ENCODE measurements around the gene A4GALT. TPM values are rescaled to one million over a fixed set of nuclear protein-coding genes. Genes with fewer than 3 reads are reported as not detected.

The A4GALT gene
- total and polyA plus RNA-seq, 2 experiments from 2014 or later, result 2.2 to 4.4 TPM

DNA sequence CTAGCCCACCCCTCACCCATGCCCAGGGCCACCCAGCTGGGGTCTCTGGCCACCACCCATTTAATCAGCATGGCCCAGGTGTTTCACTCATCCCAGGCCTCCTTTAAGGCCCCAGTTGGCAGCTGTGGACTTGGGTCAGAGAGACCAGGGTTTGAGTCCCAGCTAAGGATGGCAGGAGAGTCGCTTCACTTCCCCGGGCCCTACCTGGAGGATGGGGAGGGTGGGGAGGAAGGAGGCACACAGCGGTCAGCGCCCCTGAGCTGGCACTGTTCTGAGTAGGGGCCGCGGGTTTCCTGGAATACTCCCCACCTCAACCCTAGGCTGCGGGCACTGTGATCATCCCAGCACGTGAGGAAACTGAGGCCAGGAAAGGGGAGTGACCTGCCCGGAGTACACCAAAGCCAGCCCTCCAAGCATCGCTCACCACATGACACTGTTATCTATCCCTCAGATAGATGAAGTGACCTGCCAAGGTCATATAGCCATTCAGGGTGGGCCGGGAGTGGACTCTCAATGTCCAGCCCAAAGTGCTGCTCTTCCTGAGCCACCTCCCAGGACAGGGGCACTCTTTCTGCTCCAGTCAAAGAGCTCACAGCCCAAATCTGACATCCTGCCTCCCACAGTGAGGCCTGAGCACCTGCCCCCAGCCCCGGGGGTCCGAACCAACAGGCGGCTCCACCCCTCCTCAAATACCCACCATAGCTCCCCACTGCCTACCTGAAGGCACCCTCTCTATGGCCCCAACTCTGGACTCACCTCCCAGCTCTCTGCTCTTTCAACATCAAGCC is 76.8 kb downstream of the A4GALT start:
- Histone ChIP-seq H3K27me3 (no peaks in the 10 kb centered on the region), H3K4me3 (no peak overlapping the region), H4K20me1 (ENCODE audit: insufficient read depth, poor library complexity, severe bottlenecking) (peaks cover 29% of the 10 kb centered on the region), H3K36me3 (replicated peaks; ENCODE audit: insufficient read depth, low read depth) (no peaks in the 10 kb centered on the region), H3K79me2 (peaks cover 97% of the 10 kb centered on the region), H2AFZ (no peak overlapping the region), H3K4me1 (ENCODE audit: insufficient read depth) (peaks cover 74% of the 10 kb centered on the region), H3K9me3 (ENCODE audit: low read depth) (no peaks in the 10 kb centered on the region), H3K9me2 (replicated peaks; ENCODE audit: insufficient read depth) (no peaks in the 10 kb centered on the region), H3K27ac (peak overlapping the region; percentile 100), H3K4me2 (peak overlapping the region; percentile 92)
- no peak for TF ChIP-seq EZH2 (IDR thresholded peaks at IDR 0.05; ENCODE audit: borderline replicate concordance)
- TF ChIP-seq, protein P1, sequence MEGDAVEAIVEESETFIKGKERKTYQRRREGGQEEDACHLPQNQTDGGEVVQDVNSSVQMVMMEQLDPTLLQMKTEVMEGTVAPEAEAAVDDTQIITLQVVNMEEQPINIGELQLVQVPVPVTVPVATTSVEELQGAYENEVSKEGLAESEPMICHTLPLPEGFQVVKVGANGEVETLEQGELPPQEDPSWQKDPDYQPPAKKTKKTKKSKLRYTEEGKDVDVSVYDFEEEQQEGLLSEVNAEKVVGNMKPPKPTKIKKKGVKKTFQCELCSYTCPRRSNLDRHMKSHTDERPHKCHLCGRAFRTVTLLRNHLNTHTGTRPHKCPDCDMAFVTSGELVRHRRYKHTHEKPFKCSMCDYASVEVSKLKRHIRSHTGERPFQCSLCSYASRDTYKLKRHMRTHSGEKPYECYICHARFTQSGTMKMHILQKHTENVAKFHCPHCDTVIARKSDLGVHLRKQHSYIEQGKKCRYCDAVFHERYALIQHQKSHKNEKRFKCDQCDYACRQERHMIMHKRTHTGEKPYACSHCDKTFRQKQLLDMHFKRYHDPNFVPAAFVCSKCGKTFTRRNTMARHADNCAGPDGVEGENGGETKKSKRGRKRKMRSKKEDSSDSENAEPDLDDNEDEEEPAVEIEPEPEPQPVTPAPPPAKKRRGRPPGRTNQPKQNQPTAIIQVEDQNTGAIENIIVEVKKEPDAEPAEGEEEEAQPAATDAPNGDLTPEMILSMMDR (IDR thresholded peaks at IDR 0.05; ENCODE audit: poor library complexity), result no peak
- TF ChIP-seq EZH2phosphoT487 (IDR thresholded peaks at IDR 0.05; ENCODE audit: low read depth, severe bottlenecking, unreplicated experiment), result no peak
- 94% methylated on average over 14 of the region's 14 CpGs for WGBS (ENCODE audit: low lambda C conversion rate, missing lambda C conversion rate)
- DNase-seq (ENCODE audit: low spot score), result peak; percentile 3

DNA sequence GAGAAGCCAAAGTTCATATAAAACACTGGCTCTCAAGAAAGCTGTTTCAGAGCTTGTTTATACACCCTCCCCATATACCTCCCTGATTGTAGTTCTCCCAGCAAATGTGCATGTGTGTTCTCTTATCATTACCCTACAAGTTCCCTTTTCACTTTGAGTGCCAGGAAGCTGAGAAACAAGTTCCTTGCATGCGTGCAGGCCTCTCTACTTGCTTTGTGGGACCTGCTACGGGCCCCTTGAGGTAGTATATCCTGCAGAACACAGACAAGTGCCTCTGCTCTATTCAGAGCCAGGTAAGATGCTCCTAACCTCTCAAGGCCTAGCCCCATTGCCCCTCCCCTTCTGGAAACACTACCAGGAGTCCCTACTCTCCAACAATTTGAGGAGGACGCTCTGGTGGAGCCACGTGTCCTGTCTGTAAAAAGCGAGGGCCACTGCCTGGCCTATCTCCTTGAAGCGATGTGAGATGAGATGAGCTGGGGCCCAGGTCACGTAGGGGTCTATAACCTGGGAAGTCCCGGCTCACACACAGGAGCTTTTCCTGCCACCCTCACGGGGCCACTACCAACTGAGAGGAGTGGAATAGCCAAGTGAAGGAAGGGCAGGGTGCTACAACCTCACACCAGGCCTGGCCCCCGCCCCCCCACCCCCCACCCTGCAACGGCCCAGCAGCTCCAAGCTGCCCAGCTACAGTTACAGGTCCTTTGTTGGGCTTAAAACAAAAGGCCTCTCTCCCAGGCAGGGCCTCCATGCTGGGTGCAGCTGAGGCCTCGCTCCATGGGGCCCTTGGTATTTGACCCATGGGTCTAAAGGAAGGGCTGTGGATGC is 77.7 kb downstream of the A4GALT start:
- Histone ChIP-seq H3K4me1 (ENCODE audit: insufficient read depth) (peaks cover 68% of the 10 kb centered on the region), H4K20me1 (ENCODE audit: insufficient read depth, poor library complexity, severe bottlenecking) (peaks cover 29% of the 10 kb centered on the region), H3K9me3 (ENCODE audit: low read depth) (no peaks in the 10 kb centered on the region), H3K79me2 (peaks cover 97% of the 10 kb centered on the region), H3K9me2 (replicated peaks; ENCODE audit: insufficient read depth) (no peaks in the 10 kb centered on the region), H3K36me3 (replicated peaks; ENCODE audit: insufficient read depth, low read depth) (no peaks in the 10 kb centered on the region), H2AFZ (no peak overlapping the region), H3K27me3 (no peaks in the 10 kb centered on the region), H3K27ac (peak overlapping the region; percentile 100), H3K4me2 (peak overlapping the region; percentile 53), H3K4me3 (no peak overlapping the region)
- peak; percentile 48 for DNase-seq (ENCODE audit: low spot score)
- WGBS (ENCODE audit: low lambda C conversion rate, missing lambda C conversion rate), result 82% methylated on average over 11 of the region's 12 CpGs
- TF ChIP-seq, protein P1 (IDR thresholded peaks at IDR 0.05; ENCODE audit: poor library complexity), result no peak
- no peak for TF ChIP-seq EZH2 (IDR thresholded peaks at IDR 0.05; ENCODE audit: borderline replicate concordance)
- TF ChIP-seq EZH2phosphoT487 (IDR thresholded peaks at IDR 0.05; ENCODE audit: low read depth, severe bottlenecking, unreplicated experiment), result no peak

Small RNA genes within 50 kb of the gene (small RNA-seq; reads per million reads assigned to genes)
- not detected for gene RF00019

Other genes with a start within 250 kb of the A4GALT start
- 25.0 and 27.6 TPM in 2 replicates for gene RRP7A, start 201.1 kb downstream of the A4GALT start, total RNA-seq
- gene RRP7A, start 201.1 kb downstream of the A4GALT start, polyA plus RNA-seq, result 41.7 and 51.6 TPM in 2 replicates
- 1.3 and 4.1 TPM in 2 replicates for gene SERHL2, start 166.9 kb downstream of the A4GALT start, total RNA-seq
- gene SERHL2, start 166.9 kb downstream of the A4GALT start, polyA plus RNA-seq, result 2.7 and 3.3 TPM in 2 replicates
- gene POLDIP3, start 106.0 kb downstream of the A4GALT start, total RNA-seq, result 31.4 and 39.2 TPM in 2 replicates
- gene POLDIP3, start 106.0 kb downstream of the A4GALT start, polyA plus RNA-seq, result 39.4 and 40.3 TPM in 2 replicates
- 0.33 TPM in 1 of 2 replicates, not detected in the other for gene ATP5MGL, start 80.3 kb downstream of the A4GALT start, total RNA-seq
- 0.60 TPM in 1 of 2 replicates, not detected in the other for gene ATP5MGL, start 80.3 kb downstream of the A4GALT start, polyA plus RNA-seq
- 119 and 136 TPM in 2 replicates for gene CYB5R3, start 71.5 kb downstream of the A4GALT start, total RNA-seq
- 407 and 438 TPM in 2 replicates for gene CYB5R3, start 71.5 kb downstream of the A4GALT start, polyA plus RNA-seq
- gene ARFGAP3, start 136.4 kb upstream of the A4GALT start, total RNA-seq, result 89.5 and 99.5 TPM in 2 replicates
- gene ARFGAP3, start 136.4 kb upstream of the A4GALT start, polyA plus RNA-seq, result 53.7 and 54.7 TPM in 2 replicates

All from hepatocyte (in vitro differentiated cells).